ENCODE results near the gene CCNI. TPM values are rescaled to one million over a fixed set of nuclear protein-coding genes. Genes with fewer than 3 reads are reported as not detected.
"Not testable (repeated sequence)": the region's sequence is repeated elsewhere in the genome, so short reads cannot be mapped to it uniquely, and the experiment has no call there.

CCNI gene
- total RNA-seq, 1 experiment from 2014 or later, result 240 TPM

- Mint-ChIP-seq H3K27me3 (ENCODE audit: low read depth) (no peaks in the 10 kb centered on the region), H3K27ac (no peak overlapping the region), H3K36me3 (ENCODE audit: insufficient read depth in 1 of 3, low read depth in 3 of 3) (peaks cover 2 to 25% (median 4%) of the 10 kb centered on the region in 3 experiments; a peak in 5 of 7 replicates), H3K4me3 (no peak overlapping the region), H3K9me3 (no peaks in the 10 kb centered on the region), H3K4me1 (peaks cover 6 to 7% of the 10 kb centered on the region in 2 experiments; a peak in 3 of 4 replicates)
- Histone ChIP-seq H2BK15ac (ENCODE audit: low read depth, low read length) (no peak overlapping the region), H3K79me2 (ENCODE audit: insufficient read depth, low read length) (no peaks in the 10 kb centered on the region), H2BK12ac (ENCODE audit: insufficient read length, low read depth, low read length) (no peak overlapping the region), H3K23ac (ENCODE audit: insufficient read length, low read depth, low read length) (no peak overlapping the region), H4K20me1 (ENCODE audit: control insufficient read depth, insufficient read depth, insufficient read length) (peaks cover 2% of the 10 kb centered on the region), H2AFZ (ENCODE audit: low read length) (no peak overlapping the region), H3K23me2 (ENCODE audit: insufficient read length, low read depth, low read length, poor library complexity, severe bottlenecking) (no peaks in the 10 kb centered on the region), H3K9me3 (ENCODE audit: control insufficient read depth, low read depth, low read length) (no peaks in the 10 kb centered on the region), H3K4me1 (ENCODE audit: insufficient read depth, low read length) (no peaks in the 10 kb centered on the region), H4K8ac (replicated peaks; ENCODE audit: insufficient read length, low read depth, low read length) (no peak overlapping the region), H3K14ac (ENCODE audit: insufficient read depth, low read length) (no peak overlapping the region), H3K9ac (ENCODE audit: extremely low read depth, insufficient read length, low read length) (no peak overlapping the region), H4K91ac (ENCODE audit: insufficient read length, low read depth, low read length) (no peak overlapping the region), H3K18ac (ENCODE audit: insufficient read length, low read depth, low read length) (no peak overlapping the region), H2BK120ac (ENCODE audit: low read depth, low read length, poor library complexity, severe bottlenecking) (no peak overlapping the region), H3K4ac (ENCODE audit: low read depth, low read length) (no peak overlapping the region), H3K4me2 (ENCODE audit: insufficient read depth, insufficient read length, low read length) (no peak overlapping the region), H3K79me1 (ENCODE audit: insufficient read depth, low read depth, low read length, poor library complexity, severe bottlenecking) (no peaks in the 10 kb centered on the region), H3K27ac (ENCODE audit: insufficient read length, low read depth, low read length) (no peak overlapping the region), H2BK5ac (ENCODE audit: insufficient read length, low read length) (no peak overlapping the region), H3T11ph (ENCODE audit: low read length) (no peak overlapping the region), H4K5ac (ENCODE audit: insufficient read length, low read depth, low read length) (no peak overlapping the region), H3K56ac (ENCODE audit: insufficient read length, low read depth, low read length) (no peak overlapping the region), H2BK20ac (ENCODE audit: low read depth, low read length, poor library complexity, severe bottlenecking) (no peak overlapping the region), H3K27me3 (ENCODE audit: insufficient read depth, low read length) (no peaks in the 10 kb centered on the region), H2AK5ac (ENCODE audit: insufficient read length, low read length) (no peak overlapping the region)
- no peak for DNase-seq
- no CpG with 5 or more reads among the region's 3 CpGs for WGBS (ENCODE audit: extremely low coverage, insufficient read length, low lambda C conversion rate)
- no peak for TF ChIP-seq CTCF (conservative IDR thresholded peaks at IDR 0.05)
These were observed 38.1 kb downstream of the CCNI start for GRCh38 chr4:77037736-77038135.

DNA sequence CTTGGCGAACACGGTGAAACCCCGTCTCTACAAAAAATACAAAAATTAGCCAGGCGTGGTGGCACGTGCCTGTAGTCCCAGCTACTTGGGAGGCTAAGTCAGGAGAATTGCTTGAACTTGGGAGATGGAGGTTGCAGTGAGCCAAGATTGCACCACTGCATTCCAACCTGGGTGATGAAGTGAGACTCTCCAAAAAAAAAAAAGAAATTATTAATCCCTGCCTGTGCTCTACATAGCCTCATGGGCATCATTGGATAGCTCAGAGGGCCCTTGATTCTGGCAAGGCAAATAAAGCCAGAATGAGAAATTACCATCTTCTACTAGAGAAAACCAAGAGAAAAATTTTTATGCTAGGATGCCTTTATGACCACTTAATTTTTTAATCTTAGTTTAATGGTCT, 38.6 kb downstream of the CCNI start:
- H2BK120ac ChIP-seq (ENCODE audit: low read depth, low read length, poor library complexity, severe bottlenecking); H3K4me3 Mint-ChIP-seq; H3K79me2 ChIP-seq (ENCODE audit: insufficient read depth, low read length); H2AFZ ChIP-seq (ENCODE audit: low read length); H3K4me1 Mint-ChIP-seq; H3K18ac ChIP-seq (ENCODE audit: insufficient read length, low read depth, low read length); H3K27ac Mint-ChIP-seq; H3K14ac ChIP-seq (ENCODE audit: insufficient read depth, low read length); H4K5ac ChIP-seq (ENCODE audit: insufficient read length, low read depth, low read length); H2BK15ac ChIP-seq (ENCODE audit: low read depth, low read length); H4K91ac ChIP-seq (ENCODE audit: insufficient read length, low read depth, low read length); H4K20me1 ChIP-seq (ENCODE audit: control insufficient read depth, insufficient read depth, insufficient read length); H2AK5ac ChIP-seq (ENCODE audit: insufficient read length, low read length); H2BK20ac ChIP-seq (ENCODE audit: low read depth, low read length, poor library complexity, severe bottlenecking); H3K9ac ChIP-seq (ENCODE audit: extremely low read depth, insufficient read length, low read length); DNase-seq; H3K23ac ChIP-seq (ENCODE audit: insufficient read length, low read depth, low read length); H3K27ac ChIP-seq (ENCODE audit: insufficient read length, low read depth, low read length); H3K27me3 Mint-ChIP-seq (ENCODE audit: low read depth); H3K9me3 Mint-ChIP-seq; H3T11ph ChIP-seq (ENCODE audit: low read length); H2BK5ac ChIP-seq (ENCODE audit: insufficient read length, low read length); H3K27me3 ChIP-seq (ENCODE audit: insufficient read depth, low read length); H3K4ac ChIP-seq (ENCODE audit: low read depth, low read length); H3K4me2 ChIP-seq (ENCODE audit: insufficient read depth, insufficient read length, low read length); H3K23me2 ChIP-seq (ENCODE audit: insufficient read length, low read depth, low read length, poor library complexity, severe bottlenecking); H3K9me3 ChIP-seq (ENCODE audit: control insufficient read depth, low read depth, low read length); H3K56ac ChIP-seq (ENCODE audit: insufficient read length, low read depth, low read length); H3K4me1 ChIP-seq (ENCODE audit: insufficient read depth, low read length); H2BK12ac ChIP-seq (ENCODE audit: insufficient read length, low read depth, low read length); H4K8ac ChIP-seq (replicated peaks; ENCODE audit: insufficient read length, low read depth, low read length); H3K79me1 ChIP-seq (ENCODE audit: insufficient read depth, low read depth, low read length, poor library complexity, severe bottlenecking): not testable (repeated sequence)
- WGBS (ENCODE audit: extremely low coverage, insufficient read length, low lambda C conversion rate), result no CpG with 5 or more reads among the region's 5 CpGs
- H3K36me3 Mint-ChIP-seq (ENCODE audit: insufficient read depth in 1 of 3, low read depth in 3 of 3), result peaks cover 2 to 28% (median 7%) of the 10 kb centered on the region in 3 experiments; a peak in 6 of 7 replicates
